Keratinocyte (primary cell): ENCODE measurements around the gene PMF1. TPM values are rescaled to one million over a fixed set of nuclear protein-coding genes. Genes with fewer than 3 reads are reported as not detected.

Experiments used
- DNase-seq: peaks from one replicate; pipeline ENCODE4 v3.0.0-alpha.2; 2011; ENCODE audit warnings: low read depth, missing footprints, low spot score
- FAIRE-seq: peaks from 2 replicates; lab custom pipeline; 2011; peaks lifted over from hg19 to GRCh38; lab: Jason Lieb, UNC
- H2AFZ ChIP-seq: 2 replicates; pipeline ENCODE4 v1.6.0; 2012; ENCODE audit warnings: low read length, control low read depth, inconsistent platforms; ENCODE audit not compliant: control insufficient read depth
- H3K27ac ChIP-seq: 2 replicates; pipeline ENCODE4 v1.5.1; 2011; ENCODE audit warnings: low read length; ENCODE audit not compliant: control insufficient read depth, insufficient read depth
- H3K27me3 ChIP-seq: 3 replicates; pipeline ENCODE4 v1.6.0; 2011; ENCODE audit warnings: low read length; ENCODE audit not compliant: control insufficient read depth, insufficient read depth; ENCODE audit errors: extremely low read depth
- H3K36me3 ChIP-seq, 2 experiments: 2 replicates in 1 of 2; 3 replicates in 1 of 2; pipeline ENCODE4 v1.5.1; 2011; ENCODE audit warnings: low read length in 2 of 2, mild to moderate bottlenecking in 1 of 2; ENCODE audit not compliant: control insufficient read depth in 2 of 2, insufficient read depth in 2 of 2; ENCODE audit errors: extremely low read depth in 1 of 2
- H3K4me1 ChIP-seq: 3 replicates; pipeline ENCODE4 v1.5.1; 2011; ENCODE audit warnings: low read length; ENCODE audit not compliant: control insufficient read depth, insufficient read depth; ENCODE audit errors: extremely low read depth
- H3K4me2 ChIP-seq: 3 replicates; pipeline ENCODE4 v1.6.0; 2011; ENCODE audit warnings: low read depth, low read length; ENCODE audit not compliant: control insufficient read depth, insufficient read depth; ENCODE audit errors: extremely low read depth
- H3K4me3 ChIP-seq, 3 experiments: fragments of 200-600 bp in 1 of 3; sonication (generic) in 1 of 3; 2 replicates in 2 of 3; 3 replicates in 1 of 3; pipeline ENCODE4 v1.5.1; 2011 to 2016; ENCODE audit warnings: low read length in 3 of 3, mild to moderate bottlenecking in 3 of 3, control low read depth in 2 of 3, inconsistent platforms in 1 of 3, low read depth in 1 of 3, mixed read lengths in 1 of 3, mixed run types in 1 of 3, moderate library complexity in 1 of 3; ENCODE audit not compliant: control insufficient read depth in 2 of 3, insufficient read depth in 2 of 3; ENCODE audit errors: extremely low read depth in 1 of 3
- H3K79me2 ChIP-seq: 2 replicates; pipeline ENCODE4 v1.6.0; 2012; ENCODE audit warnings: low read length; ENCODE audit not compliant: control insufficient read depth, insufficient read depth
- H3K9ac ChIP-seq: 3 replicates; pipeline ENCODE4 v1.6.0; 2011; ENCODE audit warnings: low read length; ENCODE audit not compliant: control insufficient read depth, insufficient read depth; ENCODE audit errors: extremely low read depth
- H3K9me1 ChIP-seq: 3 replicates; pipeline ENCODE4 v1.6.0; 2011; ENCODE audit warnings: low read length; ENCODE audit not compliant: control insufficient read depth, insufficient read depth; ENCODE audit errors: extremely low read depth
- H3K9me3 ChIP-seq: 2 replicates; pipeline ENCODE4 v1.5.1; 2012; ENCODE audit warnings: low read depth, low read length; ENCODE audit not compliant: control insufficient read depth
- H4K20me1 ChIP-seq: 3 replicates; pipeline ENCODE4 v1.6.0; 2011; ENCODE audit warnings: low read length; ENCODE audit not compliant: control insufficient read depth, insufficient read depth; ENCODE audit errors: extremely low read depth
- CTCF ChIP-seq, 3 experiments: IDR thresholded peaks in 1 of 3; conservative IDR thresholded peaks in 1 of 3; optimal IDR thresholded peaks in 1 of 3; 2 replicates in 2 of 3; 3 replicates in 1 of 3; pipeline versions ENCODE3 to v1.5.1; 2011; ENCODE audit warnings: low read length in 3 of 3, mild to moderate bottlenecking in 3 of 3, moderate library complexity in 2 of 3, control low read depth in 1 of 3, inconsistent platforms in 1 of 3; ENCODE audit not compliant: insufficient read depth in 2 of 3; ENCODE audit errors: extremely low read depth in 1 of 3
- EZH2 ChIP-seq: IDR thresholded peaks from one replicate; pipeline ENCODE4 v1.6.1; 2012; ENCODE audit warnings: inconsistent platforms, mild to moderate bottlenecking, low read length, moderate library complexity
- dilution Hi-C: fragments of 300-500 bp; cut with MboI; formaldehyde crosslinking; loops from one replicate; pipeline ENCODE4 v1.7.0; 2020; ENCODE audit warnings: low sequenced_read_pairs; ENCODE audit not compliant: extremely low pct_ligation_motif_present
- polyA plus RNA-seq, 5 experiments: library from polyadenylated mRNA; depleted of rRNA in 3 of 5; stranded (reverse) in 3 of 5; stranded (forward) in 1 of 5; unstranded in 1 of 5; fragments of >200 nt; gene quantifications; 1 replicate in 1 of 5; 2 replicates in 3 of 5; 3 replicates in 1 of 5; pipeline versions ENCODE4 v1.2.1 to v1.2.3, GENCODE V29; 2011 to 2012; ENCODE audit warnings: missing spikeins in 2 of 5, low read depth in 1 of 5, low replicate concordance in 1 of 5

Gene PMF1
- polyA plus RNA-seq, 1 donor (not counting 4 experiments of a cell fraction or from before 2014, with no cell fraction given) = 41.0 TPM

- no peak overlapping the region for H2AFZ ChIP-seq
- dilution Hi-C loops = no loop called here
- H3K9me3 ChIP-seq = no peaks in the 10 kb centered on the region
- no peaks in the 10 kb centered on the region for H3K27me3 ChIP-seq
- H3K9ac ChIP-seq = no peak overlapping the region
- H3K36me3 ChIP-seq = peaks cover 6 to 17% of the 10 kb centered on the region in 2 experiments
- no peak overlapping the region for H3K27ac ChIP-seq
- H3K4me1 ChIP-seq = peaks cover 25% of the 10 kb centered on the region
- H3K79me2 ChIP-seq = peaks cover 4% of the 10 kb centered on the region
- no peak overlapping the region for H3K4me2 ChIP-seq
- H4K20me1 ChIP-seq = no peaks in the 10 kb centered on the region
- DNase-seq (no peak), FAIRE-seq (no peak)
- no peak overlapping the region for H3K4me3 ChIP-seq
- TF ChIP-seq EZH2 (no peak), CTCF (optimal IDR thresholded peaks at IDR 0.05 in 1 of 3, IDR thresholded peaks at IDR 0.05 in 1 of 3, conservative IDR thresholded peaks at IDR 0.05 in 1 of 3; ENCODE audit: extremely low read depth in 1 of 3, insufficient read depth in 2 of 3, low read length in 3 of 3) (no peak)
- no peaks in the 10 kb centered on the region for H3K9me1 ChIP-seq
Measured at GRCh38 chr1:156221986-156222692, 9.3 kb downstream of the PMF1 start.

DNA sequence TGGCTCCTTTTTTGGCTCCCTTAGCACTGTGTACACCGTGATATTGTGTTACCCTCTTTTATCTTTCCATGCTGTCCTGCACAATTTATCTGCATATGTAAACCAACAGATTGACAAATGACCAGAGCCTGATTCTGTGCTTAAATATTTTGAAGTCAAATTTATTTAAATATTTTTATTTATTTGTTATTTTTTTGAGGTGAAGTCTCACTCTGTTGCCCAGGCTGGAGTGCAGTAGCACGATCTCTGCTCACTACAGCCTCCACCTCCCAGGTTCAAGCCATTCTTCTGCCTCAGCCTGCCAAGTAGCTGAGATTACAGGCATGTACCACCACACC lies 12.8 kb downstream of the PMF1 start:
- H2AFZ ChIP-seq = no peak overlapping the region
- peaks cover 11 to 17% of the 10 kb centered on the region in 2 experiments for H3K36me3 ChIP-seq
- FAIRE-seq (no peak), DNase-seq (no peak)
- H3K4me3 ChIP-seq = no peak overlapping the region
- no peaks in the 10 kb centered on the region for H3K27me3 ChIP-seq
- no peak overlapping the region for H3K27ac ChIP-seq
- peaks cover 10% of the 10 kb centered on the region for H3K4me1 ChIP-seq
- no peaks in the 10 kb centered on the region for H4K20me1 ChIP-seq
- no peak overlapping the region for H3K4me2 ChIP-seq
- H3K9me3 ChIP-seq = no peaks in the 10 kb centered on the region
- no peaks in the 10 kb centered on the region for H3K9me1 ChIP-seq
- no peaks in the 10 kb centered on the region for H3K79me2 ChIP-seq
- dilution Hi-C loops = no loop called here
- H3K9ac ChIP-seq = no peak overlapping the region
- no peak for TF ChIP-seq EZH2
- TF ChIP-seq CTCF (optimal IDR thresholded peaks at IDR 0.05 in 1 of 3, IDR thresholded peaks at IDR 0.05 in 1 of 3, conservative IDR thresholded peaks at IDR 0.05 in 1 of 3; ENCODE audit: extremely low read depth in 1 of 3, insufficient read depth in 2 of 3, low read length in 3 of 3) = no peak
